Activated CD8-positive, alpha-beta memory T cell treated with anti-CD3 and anti-CD28 coated beads for 36 hours (primary cell): ENCODE data around the gene PLA2G1B. TPM values are rescaled to one million over a fixed set of nuclear protein-coding genes. Genes with fewer than 3 reads are reported as not detected.

Experiments used
- CTCF ChIA-PET: fragments of 350-600 bp; sonication (Branson Sonifier 250); formaldehyde crosslinking; loops from one replicate; lab custom pipeline; 2021; ENCODE audit warnings: antibody characterized with exemption; lab: Charles Lee
- POLR2A ChIA-PET: fragments of 350-600 bp; sonication (Branson Sonifier 250); formaldehyde crosslinking; loops from one replicate; lab custom pipeline; 2021; ENCODE audit warnings: antibody characterized with exemption; lab: Charles Lee
- total RNA-seq, 2 experiments: library from RNA; stranded (reverse); gene quantifications; one replicate each; pipeline ENCODE4 v1.2.3, GENCODE V29; 2021

The PLA2G1B gene
- total RNA-seq: not detected

- ChIA-PET CTCF (no interaction called here), POLR2A (interaction anchor here (0.7 kb wide), 1 partner anchor 10 kb away, joined by 3 read pairs; no protein-coding TSS in a partner anchor)
These were observed at the start of gene PLA2G1B for GRCh38 chr12:120327593-120327992. Gene PLA2G1B, minus strand, starts transcription at chr12:120327779. Its CDS starts 26 bp downstream, at chr12:120327753.

- POLR2A ChIA-PET: no interaction called here
- CTCF ChIA-PET: interaction anchor here (0.9 kb wide), 1 partner anchor 10 kb away, joined by 3 read pairs; no protein-coding TSS in a partner anchor
These were observed 49.5 kb upstream of the PLA2G1B start for GRCh38 chr12:120376934-120377572.

- CTCF ChIA-PET: interaction anchor here (0.9 to 1.4 kb wide), 2 partner anchors 9 to 31 kb away, joined by 3 read pairs; no protein-coding TSS in a partner anchor
- POLR2A ChIA-PET: no interaction called here
These were observed 48.8 kb upstream of the PLA2G1B start for GRCh38 chr12:120376416-120376815.

- ChIA-PET POLR2A (no interaction called here), CTCF (interaction anchor here (1.4 kb wide), 1 partner anchor 32 kb away, joined by 3 read pairs; no protein-coding TSS in a partner anchor)
These were observed 48.4 kb upstream of the PLA2G1B start for GRCh38 chr12:120376009-120376408.

- CTCF ChIA-PET: no interaction called here
- POLR2A ChIA-PET: no interaction called here
These were observed 46.1 kb upstream of the PLA2G1B start for GRCh38 chr12:120373683-120374082.

- POLR2A ChIA-PET: no interaction called here
These were observed 43.0 kb upstream of the PLA2G1B start for GRCh38 chr12:120370343-120371243.

GRCh38 chr12:120369603-120370342 lies 42.2 kb upstream of the PLA2G1B start:
- ChIA-PET CTCF (interaction anchor here (1.7 kb wide), 1 partner anchor 13 kb away, joined by 4 read pairs; no protein-coding TSS in a partner anchor), POLR2A (no interaction called here)

More at GRCh38 chr12:120370343-120371243, 43.0 kb upstream of the PLA2G1B start:
- CTCF ChIA-PET: interaction anchor here (1.7 kb wide), 1 partner anchor 14 kb away, joined by 4 read pairs; no protein-coding TSS in a partner anchor

GRCh38 chr12:120368789-120369602 lies 41.4 kb upstream of the PLA2G1B start, which contains the start of gene MSI1:
Gene MSI1, minus strand, starts transcription at chr12:120369164. Its CDS starts 73 bp downstream, at chr12:120369091.
- POLR2A ChIA-PET: interaction anchor here (0.6 kb wide), 1 partner anchor 846 kb away, joined by 3 read pairs; no protein-coding TSS in a partner anchor
- CTCF ChIA-PET: interaction anchor here (1.7 to 2.7 kb wide), 2 partner anchors 12 to 61 kb away, joined by 4 to 12 read pairs; no protein-coding TSS in a partner anchor

- POLR2A ChIA-PET: interaction anchor here (0.6 to 1.9 kb wide), 2 partner anchors 77 to 847 kb away, joined by 3 to 5 read pairs; no protein-coding TSS in a partner anchor
- CTCF ChIA-PET: interaction anchor here (0.5 to 2.7 kb wide), 7 partner anchors 11 to 863 kb away, joined by 3 to 12 read pairs (median 3); no protein-coding TSS in a partner anchor
These were observed 40.6 kb upstream of the PLA2G1B start for GRCh38 chr12:120367924-120368788.

- CTCF ChIA-PET: interaction anchor here (0.6 to 2.7 kb wide), 12 partner anchors 9 to 381 kb away, joined by 3 to 12 read pairs (median 3); no protein-coding TSS in a partner anchor
- POLR2A ChIA-PET: interaction anchor here (1.9 kb wide), 1 partner anchor 76 kb away, joined by 5 read pairs; no protein-coding TSS in a partner anchor
These were observed 39.8 kb upstream of the PLA2G1B start for GRCh38 chr12:120367233-120367923.

GRCh38 chr12:120366845-120367232 lies 39.3 kb upstream of the PLA2G1B start:
- POLR2A ChIA-PET: interaction anchor here (1.9 kb wide), 1 partner anchor 76 kb away, joined by 5 read pairs; no protein-coding TSS in a partner anchor

GRCh38 chr12:120366341-120366705 lies 38.7 kb upstream of the PLA2G1B start:
- CTCF ChIA-PET: interaction anchor here (1.2 to 2.7 kb wide), 4 partner anchors 10 to 64 kb away, joined by 3 to 12 read pairs (median 6); no protein-coding TSS in a partner anchor

More at GRCh38 chr12:120366845-120367232, 39.3 kb upstream of the PLA2G1B start:
- CTCF ChIA-PET: interaction anchor here (0.7 to 2.7 kb wide), 9 partner anchors 10 to 63 kb away, joined by 3 to 12 read pairs (median 3); no protein-coding TSS in a partner anchor

GRCh38 chr12:120365675-120366340 lies 38.2 kb upstream of the PLA2G1B start:
- POLR2A ChIA-PET: no interaction called here
- CTCF ChIA-PET: interaction anchor here (0.8 to 2.7 kb wide), 3 partner anchors 9 to 64 kb away, joined by 3 to 12 read pairs (median 4); no protein-coding TSS in a partner anchor

More at GRCh38 chr12:120366341-120366705, 38.7 kb upstream of the PLA2G1B start:
- POLR2A ChIA-PET: interaction anchor here (1.9 kb wide), 1 partner anchor 75 kb away, joined by 5 read pairs; no protein-coding TSS in a partner anchor

GRCh38 chr12:120364487-120364886 lies 36.9 kb upstream of the PLA2G1B start:
- POLR2A ChIA-PET: interaction anchor here (0.7 kb wide), 1 partner anchor 149 kb away, joined by 4 read pairs; no protein-coding TSS in a partner anchor
- CTCF ChIA-PET: interaction anchor here (1.2 kb wide), 1 partner anchor 9 kb away, joined by 3 read pairs; no protein-coding TSS in a partner anchor
